A549 (cell line): ENCODE data around the gene RAI2. TPM values are rescaled to one million over a fixed set of nuclear protein-coding genes. Genes with fewer than 3 reads are reported as not detected.

ENCODE experiments used
- ATAC-seq, 2 experiments: fragments of 200-7000 bp in 1 of 2; fragments of >200 bp in 1 of 2; cut with Nextera tagmentation in 1 of 2; cut with Tn5 transposase in 1 of 2; 3 replicates each; pipeline versions ENCODE4 v1.8.0 to v1.9.1; 2018 to 2020; ENCODE audit warnings: mild to moderate bottlenecking in 1 of 2, moderate library complexity in 1 of 2
- CTCF ChIA-PET: fragments of 300-600 bp; sonication (Branson Sonifier 250); formaldehyde crosslinking; extraction: SDS; loops from one replicate; lab custom pipeline; 2021; ENCODE audit warnings: antibody characterized with exemption, inconsistent platforms; lab: Yijun Ruan, JAX
- POLR2A ChIA-PET: fragments of 350-600 bp; formaldehyde crosslinking; extraction: SDS; loops from one replicate; lab custom pipeline; 2021; ENCODE audit warnings: antibody characterized with exemption, inconsistent platforms; lab: Yijun Ruan, JAX
- DNase-seq, 2 experiments: peaks; one replicate each; pipeline versions ENCODE4 v3.0.0 to v3.0.0-alpha.2; 2011 to 2016; ENCODE audit warnings: low read depth in 1 of 2, low spot score in 1 of 2
- FAIRE-seq: peaks from 2 replicates; lab custom pipeline; 2011; peaks lifted over from hg19 to GRCh38; lab: Jason Lieb, UNC
- H3K27ac ChIP-seq, 2 experiments: fragments of >200 bp; sonication (Bioruptor Twin); formaldehyde crosslinking; 3 replicates each; pipeline ENCODE4 v1.5.1; 2016 to 2017
- H3K4me1 ChIP-seq: fragments of >200 bp; sonication (Bioruptor Twin); formaldehyde crosslinking; 3 replicates; pipeline ENCODE4 v1.6.1; 2016
- H3K4me2 ChIP-seq: fragments of >200 bp; sonication (Bioruptor Twin); formaldehyde crosslinking; 3 replicates; pipeline ENCODE4 v1.6.1; 2016
- H3K4me3 ChIP-seq: fragments of >200 bp; sonication (Bioruptor Twin); formaldehyde crosslinking; 3 replicates; pipeline ENCODE4 v1.5.1; 2016
- H3K9me3 ChIP-seq: fragments of >200 bp; sonication (Bioruptor Twin); formaldehyde crosslinking; 3 replicates; pipeline ENCODE4 v1.6.1; 2016
- CBX8 ChIP-seq: fragments of 200-600 bp; sonication (generic); IDR thresholded peaks from 2 replicates; pipeline ENCODE4 v1.6.1; 2016
- CEBPB ChIP-seq, 2 experiments: fragments of >200 bp in 1 of 2; sonication (Bioruptor Twin) in 1 of 2; formaldehyde crosslinking in 1 of 2; IDR thresholded peaks; 2 replicates each; pipeline ENCODE4 v1.6.1; 2012 to 2016
- CHD4 ChIP-seq: fragments of 200-600 bp; sonication (generic); IDR thresholded peaks from 2 replicates; pipeline ENCODE4 v1.6.1; 2016; ENCODE audit warnings: antibody characterized with exemption, mild to moderate bottlenecking, borderline replicate concordance
- EHMT2 ChIP-seq: fragments of 200-600 bp; sonication (generic); IDR thresholded peaks from 2 replicates; pipeline ENCODE4 v1.6.1; 2016; ENCODE audit warnings: antibody characterized with exemption, low read depth, mild to moderate bottlenecking, moderate library complexity
- ELK1 ChIP-seq: fragments of 150-350 bp; IDR thresholded peaks from 2 replicates; pipeline ENCODE4 v1.6.1; 2014; ENCODE audit warnings: low read depth, mild to moderate bottlenecking, low read length
- ESRRA ChIP-seq: fragments of 150-350 bp; IDR thresholded peaks from 2 replicates; pipeline ENCODE4 v1.6.1; 2014; ENCODE audit warnings: mild to moderate bottlenecking, low read length, borderline replicate concordance
- FOXS1 ChIP-seq: fragments of 250-450 bp; sonication (Bioruptor Pico); IDR thresholded peaks from 2 replicates; pipeline ENCODE4 v1.5.0; 2020; ENCODE audit warnings: mild to moderate bottlenecking, moderate library complexity
- HDAC2 ChIP-seq: fragments of 200-600 bp; sonication (generic); IDR thresholded peaks from 2 replicates; pipeline ENCODE4 v1.6.1; 2016
- HES2 ChIP-seq: fragments of >200 bp; sonication (Bioruptor Twin); formaldehyde crosslinking; IDR thresholded peaks from 2 replicates; pipeline ENCODE4 v1.6.1; 2016
- HOXA7 ChIP-seq: fragments of 250-450 bp; sonication (Bioruptor Pico); IDR thresholded peaks from 2 replicates; pipeline ENCODE4 v1.5.0; 2020; ENCODE audit warnings: mild to moderate bottlenecking, moderate library complexity
- JUN ChIP-seq, 2 experiments: fragments of >200 bp; sonication (Bioruptor Twin); formaldehyde crosslinking; IDR thresholded peaks; 2 replicates in 1 of 2; 3 replicates in 1 of 2; pipeline ENCODE4 v1.6.1; 2016 to 2017
- JUNB ChIP-seq: fragments of >200 bp; sonication (Bioruptor Twin); formaldehyde crosslinking; IDR thresholded peaks from 2 replicates; pipeline ENCODE4 v1.6.1; 2016
- KDM1A ChIP-seq: fragments of 200-600 bp; sonication (generic); IDR thresholded peaks from 2 replicates; pipeline ENCODE4 v1.6.1; 2016; ENCODE audit warnings: low read depth, mild to moderate bottlenecking
- KDM5A ChIP-seq: fragments of 200-600 bp; sonication (generic); IDR thresholded peaks from 2 replicates; pipeline ENCODE4 v1.6.1; 2016; ENCODE audit warnings: antibody characterized with exemption, mild to moderate bottlenecking
- MAFK ChIP-seq: fragments of 450-650 bp; IDR thresholded peaks from 2 replicates; pipeline ENCODE4 v1.6.1; 2014; ENCODE audit not compliant: partially characterized antibody
- MYC ChIP-seq: IDR thresholded peaks from 2 replicates; pipeline ENCODE4 v1.6.1; 2012; ENCODE audit warnings: mild to moderate bottlenecking, inconsistent platforms, low read length, improper control_type of control experiment, borderline replicate concordance
- POLR2AphosphoS2 ChIP-seq: conservative IDR thresholded peaks from 2 replicates; pipeline ENCODE4 v1.6.1; 2012; ENCODE audit warnings: low read length, improper control_type of control experiment, inconsistent platforms
- RFX5 ChIP-seq: fragments of 450-650 bp; IDR thresholded peaks from 2 replicates; pipeline ENCODE4 v1.7.1; 2014; ENCODE audit warnings: antibody characterized with exemption, mild to moderate bottlenecking, moderate library complexity
- TP53 ChIP-seq: fragments of 250-450 bp; sonication (Bioruptor Pico); IDR thresholded peaks from 2 replicates; pipeline ENCODE4 v1.5.0; 2021; ENCODE audit warnings: mild to moderate bottlenecking, moderate library complexity
- USF2 ChIP-seq: fragments of 450-650 bp; IDR thresholded peaks from 2 replicates; pipeline ENCODE4 v1.6.1; 2014; ENCODE audit warnings: antibody characterized with exemption
- ZSCAN20 ChIP-seq: fragments of 250-450 bp; sonication (Bioruptor Pico); IDR thresholded peaks from 2 replicates; pipeline ENCODE4 v1.8.0; 2022; ENCODE audit warnings: mild to moderate bottlenecking, moderate library complexity
- WGBS: methylation state at CpG from one replicate; pipeline ENCODE4 v1.1.6; 2017; ENCODE audit errors: missing lambda C conversion rate; 5-methylcytosine and 5-hydroxymethylcytosine counted together
- polyA plus RNA-seq, 4 experiments: library from polyadenylated mRNA; depleted of rRNA in 3 of 4; stranded (reverse); fragments of >200 nt; fragmentation: RNase III in 1 of 4; extraction: RNeasy Plus Mini Kit Qiagen cat#74134 plus additional on column Dnase treatment in 1 of 4; gene quantifications; 2 replicates in 3 of 4; 3 replicates in 1 of 4; pipeline ENCODE4 v1.2.3, GENCODE V29; 2011 to 2017

RAI2 gene
- polyA plus RNA-seq, 2 of the 4 experiments (the other 2 are of a cell fraction): not detected

DNA sequence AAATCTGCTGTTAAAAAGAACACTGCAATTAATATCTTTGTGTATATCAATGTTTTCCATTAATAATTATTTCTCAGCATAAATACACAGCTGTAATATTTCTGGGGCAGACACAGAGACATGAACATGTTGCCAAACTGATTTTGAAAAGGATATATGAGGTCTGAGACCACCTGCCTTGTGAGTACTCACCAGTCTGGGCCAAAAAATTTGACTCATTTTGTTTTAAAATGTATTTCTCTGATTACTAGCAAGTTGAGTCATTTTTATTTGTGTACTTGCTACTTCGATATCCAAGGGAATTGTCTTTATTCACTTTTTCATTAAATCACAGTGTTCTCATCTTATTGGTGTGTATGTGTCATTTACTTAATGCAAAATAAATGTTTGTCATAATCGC is 8.5 kb upstream of the RAI2 start:
- ChIA-PET POLR2A (no interaction called here), CTCF (no interaction called here)
- H3K27ac ChIP-seq: no peak overlapping the region
- ATAC-seq (no peak), DNase-seq (no peak), FAIRE-seq (peak; percentile 23)
- H3K9me3 ChIP-seq: no peaks in the 10 kb centered on the region
- no peaks in the 10 kb centered on the region for H3K4me1 ChIP-seq
- 49% methylated on average over 2 of the region's 2 CpGs for WGBS
- no peak overlapping the region for H3K4me2 ChIP-seq
- no peak for TF ChIP-seq ELK1
- TF ChIP-seq ZSCAN20 (CRISPR knock-in tag): no peak
- no peak for TF ChIP-seq CEBPB (IDR thresholded peaks at IDR 0.05)
- no peak for TF ChIP-seq POLR2AphosphoS2
- TF ChIP-seq ESRRA: no peak
- no peak for TF ChIP-seq HOXA7
- no peak for TF ChIP-seq KDM5A
- no peak for TF ChIP-seq TP53 (CRISPR knock-in tag)
- TF ChIP-seq FOXS1 (CRISPR knock-in tag): no peak
- no peak for TF ChIP-seq USF2
- TF ChIP-seq MYC: no peak
- TF ChIP-seq HDAC2: no peak
- no peak overlapping the region for H3K4me3 ChIP-seq

- H3K27ac ChIP-seq: no peak overlapping the region
- no peaks in the 10 kb centered on the region for H3K9me3 ChIP-seq
- ChIA-PET POLR2A (no interaction called here), CTCF (no interaction called here)
- TF ChIP-seq KDM5A (no peak), EHMT2 (no peak), RFX5 (no peak), CEBPB (IDR thresholded peaks at IDR 0.05) (no peak), HES2 (no peak), CBX8 (no peak), HDAC2 (no peak), MAFK (no peak)
- WGBS: 8% methylated on average over 7 of the region's 15 CpGs
- DNase-seq (no peak), ATAC-seq (no peak), FAIRE-seq (no peak)
- peak overlapping the region; percentile 52 for H3K4me3 ChIP-seq
- H3K4me1 ChIP-seq: peaks cover 4% of the 10 kb centered on the region; the same call in 1 of the 3 replicates
- peak overlapping the region; percentile 89 for H3K4me2 ChIP-seq
These were observed 452 bp upstream of the RAI2 start for GRCh38 chrX:17861489-17862011.

DNA sequence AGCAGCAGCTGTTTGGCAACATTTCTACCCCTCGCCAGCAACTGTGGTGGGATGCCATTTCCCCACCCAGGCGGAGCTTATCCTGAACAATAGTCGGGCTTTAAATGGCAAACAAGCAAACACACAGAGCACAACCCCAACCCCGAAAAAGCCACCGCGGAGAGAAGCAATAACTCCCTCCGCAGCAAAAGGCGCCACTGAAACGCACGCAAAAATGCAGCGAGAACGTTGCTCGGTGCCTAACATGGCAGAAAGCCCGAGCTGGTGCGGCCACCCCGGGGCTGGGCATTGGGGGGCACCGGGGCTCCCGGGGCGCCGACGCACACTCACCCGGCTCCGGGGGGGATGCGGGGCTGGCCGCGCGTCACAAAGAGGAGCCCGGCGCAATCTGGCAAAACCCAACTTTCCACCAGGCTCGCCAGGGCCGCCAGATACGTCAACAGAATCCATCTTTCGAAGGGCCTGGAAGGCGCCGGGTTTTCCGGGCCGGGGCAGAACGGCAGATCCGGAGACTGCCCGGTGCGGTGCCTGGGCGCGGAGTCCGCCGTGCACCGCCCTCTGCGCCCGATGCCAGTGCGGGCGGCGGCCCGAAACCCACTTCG is 818 bp downstream of the RAI2 start:
- H3K27ac ChIP-seq: no peak overlapping the region
- peak; percentile 20 to 66; a peak in 3 of 6 replicates for ATAC-seq
- FAIRE-seq: no peak
- peaks cover 4% of the 10 kb centered on the region; the same call in 1 of the 3 replicates for H3K4me1 ChIP-seq
- DNase-seq: no peak
- peak overlapping the region; percentile 89 for H3K4me2 ChIP-seq
- ChIA-PET POLR2A (interaction anchor here (0.5 kb wide), 1 partner anchor 57 kb away, joined by 3 read pairs; no protein-coding TSS in a partner anchor), CTCF (interaction anchor here (1.0 kb wide), 1 partner anchor 19 kb away, joined by 3 read pairs; no protein-coding TSS in a partner anchor)
- WGBS: 0% methylated on average over 17 of the region's 53 CpGs
- H3K9me3 ChIP-seq: no peaks in the 10 kb centered on the region
- H3K4me3 ChIP-seq: peak overlapping the region; percentile 52
- TF ChIP-seq MYC: no peak
- TF ChIP-seq TP53 (CRISPR knock-in tag): no peak
- no peak for TF ChIP-seq JUNB
- no peak for TF ChIP-seq JUN (IDR thresholded peaks at IDR 0.05)
- TF ChIP-seq CHD4: no peak
- no peak for TF ChIP-seq FOXS1 (CRISPR knock-in tag)
- no peak for TF ChIP-seq KDM1A
